Ovary (tissue), 3 donors: ENCODE data around the gene TSGA10IP.

ENCODE experiments used
- EP300 ChIP-seq: sonication (generic); formaldehyde crosslinking; IDR thresholded peaks from one replicate; pipeline ENCODE4 v1.6.1; 2017; ENCODE audit warnings: antibody characterized with exemption
- POLR2A ChIP-seq: fragments of 450-650 bp; IDR thresholded peaks from one replicate; pipeline ENCODE4 v1.6.1; 2017; ENCODE audit warnings: antibody characterized with exemption, mild to moderate bottlenecking, moderate library complexity
- TF ChIP-seq, protein P1 (sequence below), 3 donors: fragments of 450-650 bp in 2 of 3; fragments of 200-600 bp in 1 of 3; IDR thresholded peaks; one replicate each; pipeline versions ENCODE4 v1.5.1 to v1.8.0; 2016 to 2022; ENCODE audit warnings: antibody characterized with exemption in 3 of 3, mild to moderate bottlenecking in 1 of 3
- donor health status: DM: no; HTN: no; CAD: no.

GRCh38 chr11:65896034-65896999 is 49.0 kb upstream of the TSGA10IP start:
- no peak for TF ChIP-seq POLR2A
- TF ChIP-seq, protein P1, sequence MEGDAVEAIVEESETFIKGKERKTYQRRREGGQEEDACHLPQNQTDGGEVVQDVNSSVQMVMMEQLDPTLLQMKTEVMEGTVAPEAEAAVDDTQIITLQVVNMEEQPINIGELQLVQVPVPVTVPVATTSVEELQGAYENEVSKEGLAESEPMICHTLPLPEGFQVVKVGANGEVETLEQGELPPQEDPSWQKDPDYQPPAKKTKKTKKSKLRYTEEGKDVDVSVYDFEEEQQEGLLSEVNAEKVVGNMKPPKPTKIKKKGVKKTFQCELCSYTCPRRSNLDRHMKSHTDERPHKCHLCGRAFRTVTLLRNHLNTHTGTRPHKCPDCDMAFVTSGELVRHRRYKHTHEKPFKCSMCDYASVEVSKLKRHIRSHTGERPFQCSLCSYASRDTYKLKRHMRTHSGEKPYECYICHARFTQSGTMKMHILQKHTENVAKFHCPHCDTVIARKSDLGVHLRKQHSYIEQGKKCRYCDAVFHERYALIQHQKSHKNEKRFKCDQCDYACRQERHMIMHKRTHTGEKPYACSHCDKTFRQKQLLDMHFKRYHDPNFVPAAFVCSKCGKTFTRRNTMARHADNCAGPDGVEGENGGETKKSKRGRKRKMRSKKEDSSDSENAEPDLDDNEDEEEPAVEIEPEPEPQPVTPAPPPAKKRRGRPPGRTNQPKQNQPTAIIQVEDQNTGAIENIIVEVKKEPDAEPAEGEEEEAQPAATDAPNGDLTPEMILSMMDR (IDR thresholded peaks at IDR 0.05) = no peak
- no peak for TF ChIP-seq EP300
